HL-60 (cell line): ENCODE results near the gene GAP43.

Source experiments
- DNase-seq, 2 experiments: peaks; one replicate each; pipeline ENCODE4 v3.0.0-alpha.2; 2010 to 2020; ENCODE audit warnings: low read depth in 1 of 2, low spot score in 1 of 2
- H3K27ac ChIP-seq: fragments of 250-450 bp; sonication (Bioruptor Pico); replicated peaks from 2 replicates; pipeline ENCODE4 v1.5.1; 2020; ENCODE audit warnings: mild to moderate bottlenecking, moderate library complexity
- H3K27me3 ChIP-seq: fragments of 250-450 bp; sonication (Bioruptor Pico); 2 replicates; pipeline ENCODE4 v1.5.1; 2021; ENCODE audit warnings: mild to moderate bottlenecking, moderate library complexity; ENCODE audit not compliant: insufficient read depth, poor library complexity, severe bottlenecking
- H3K4me3 ChIP-seq: replicated peaks from 2 replicates; pipeline ENCODE4 v1.5.1; 2011; ENCODE audit warnings: mild to moderate bottlenecking, control low read depth, low read length; ENCODE audit not compliant: insufficient read depth
- CTCF ChIP-seq: IDR thresholded peaks from one replicate; pipeline ENCODE4 v1.5.1; 2011; ENCODE audit warnings: low read length, control low read depth, inconsistent platforms; ENCODE audit not compliant: insufficient read depth
- GABPA ChIP-seq: IDR thresholded peaks from 2 replicates; pipeline ENCODE4 v1.6.1; 2012; ENCODE audit warnings: low read depth
- POLR2AphosphoS5 ChIP-seq: IDR thresholded peaks from 2 replicates; pipeline ENCODE4 v1.6.1; 2012; ENCODE audit warnings: low read depth
- REST ChIP-seq: IDR thresholded peaks from 2 replicates; pipeline ENCODE4 v1.6.1; 2012; ENCODE audit warnings: low read depth; ENCODE audit not compliant: insufficient replicate concordance
- SPI1 ChIP-seq: IDR thresholded peaks from 2 replicates; pipeline ENCODE4 v1.6.1; 2012; ENCODE audit warnings: low read depth, mild to moderate bottlenecking, borderline replicate concordance

The GAP43 gene

GRCh38 chr3:115626721-115627120 is 3.4 kb downstream of the GAP43 start:
- no peak overlapping the region for H3K4me3 ChIP-seq
- no peak for DNase-seq
- peaks cover 3% of the 10 kb centered on the region for H3K27me3 ChIP-seq
- no peak for TF ChIP-seq CTCF
- no peak for TF ChIP-seq SPI1
- no peak for TF ChIP-seq REST
- no peak for TF ChIP-seq GABPA
- TF ChIP-seq POLR2AphosphoS5 = no peak
- no peak overlapping the region for H3K27ac ChIP-seq

GRCh38 chr3:115627180-115628074 is 4.1 kb downstream of the GAP43 start:
- no peak overlapping the region for H3K4me3 ChIP-seq
- no peak overlapping the region for H3K27ac ChIP-seq
- peaks cover under 1% of the 10 kb centered on the region for H3K27me3 ChIP-seq
- TF ChIP-seq REST (no peak), GABPA (no peak)
- DNase-seq = no peak

GRCh38 chr3:115628075-115628412 is 4.7 kb downstream of the GAP43 start:
- DNase-seq = no peak
- TF ChIP-seq POLR2AphosphoS5 = no peak
- no peak for TF ChIP-seq SPI1
- TF ChIP-seq REST = no peak
- TF ChIP-seq CTCF = no peak
- H3K4me3 ChIP-seq = no peak overlapping the region

GRCh38 chr3:115630850-115631249 is 7.5 kb downstream of the GAP43 start:
- DNase-seq = no peak
- Histone ChIP-seq H3K27me3 (no peaks in the 10 kb centered on the region), H3K27ac (no peak overlapping the region), H3K4me3 (no peak overlapping the region)
- no peak for TF ChIP-seq GABPA
- no peak for TF ChIP-seq CTCF
- no peak for TF ChIP-seq POLR2AphosphoS5
- TF ChIP-seq SPI1 = no peak
- TF ChIP-seq REST = no peak

More at GRCh38 chr3:115628075-115628412, 4.7 kb downstream of the GAP43 start:
- Histone ChIP-seq H3K27ac (no peak overlapping the region), H3K27me3 (no peaks in the 10 kb centered on the region)
